ENCODE results near the gene CACNA1A.

Gene CACNA1A

GRCh38 chr19:13283871-13284270 lies 222.4 kb downstream of the CACNA1A start:
- no peak overlapping the region for H3K18ac ChIP-seq (ENCODE audit: low read length)
- H4K12ac ChIP-seq (ENCODE audit: low read depth, low read length) = no peak overlapping the region
- no peak overlapping the region for H2BK5ac ChIP-seq (ENCODE audit: low read depth, low read length, poor library complexity)
- no peak overlapping the region for H3K4me3 ChIP-seq (ENCODE audit: low read depth, low read length)
- no peak for DNase-seq
- no peaks in the 10 kb centered on the region for H3K27me3 ChIP-seq (ENCODE audit: insufficient read depth, low read length)
- no peak overlapping the region for H4K8ac ChIP-seq (ENCODE audit: low read depth, low read length)
- H3K79me2 ChIP-seq (ENCODE audit: control insufficient read depth, insufficient read depth, low read length, poor library complexity) = no peaks in the 10 kb centered on the region
- H3K14ac ChIP-seq (ENCODE audit: low read length) = no peak overlapping the region
- H2AK5ac ChIP-seq (ENCODE audit: low read length) = no peak overlapping the region
- H2AFZ ChIP-seq (ENCODE audit: insufficient read depth, low read length, poor library complexity) = no peak overlapping the region
- H3K4ac ChIP-seq (ENCODE audit: low read depth, low read length) = no peak overlapping the region
- no peak overlapping the region for H3K27ac ChIP-seq (ENCODE audit: low read depth, low read length)
- no peak overlapping the region for H3K23ac ChIP-seq (ENCODE audit: low read length)
- no peak overlapping the region for H2BK12ac ChIP-seq (ENCODE audit: low read length)
- H3K79me1 ChIP-seq (ENCODE audit: low read length) = no peaks in the 10 kb centered on the region
- WGBS (ENCODE audit: extremely low coverage, insufficient coverage, insufficient read length) = no CpG with 5 or more reads among the region's 1 CpG
- no peaks in the 10 kb centered on the region for H3K36me3 ChIP-seq (ENCODE audit: control insufficient read depth in 1 of 2, insufficient read depth in 2 of 2, low read length in 2 of 2)
- H4K91ac ChIP-seq (ENCODE audit: low read depth, low read length) = no peak overlapping the region
- H3K9ac ChIP-seq (ENCODE audit: low read length) = no peak overlapping the region
- H2BK120ac ChIP-seq (ENCODE audit: insufficient read depth, low read length, poor library complexity) = no peak overlapping the region
- H3K9me3 ChIP-seq (ENCODE audit: insufficient read depth, low read depth, low read length) = no peaks in the 10 kb centered on the region
- H3K4me2 ChIP-seq (ENCODE audit: low read length) = no peak overlapping the region
- H3K4me1 ChIP-seq (ENCODE audit: control insufficient read depth in 1 of 2, insufficient read depth in 2 of 2, low read length in 2 of 2) = no peaks in the 10 kb centered on the region

- Histone ChIP-seq H3K23ac (ENCODE audit: low read length) (no peak overlapping the region), H3K4me2 (ENCODE audit: low read length) (no peak overlapping the region)
These were observed 223.7 kb downstream of the CACNA1A start for GRCh38 chr19:13282486-13283065.

GRCh38 chr19:13281567-13282291 lies 224.6 kb downstream of the CACNA1A start:
- no peaks in the 10 kb centered on the region for H3K79me2 ChIP-seq (ENCODE audit: control insufficient read depth, insufficient read depth, low read length, poor library complexity)
- no peaks in the 10 kb centered on the region for H3K36me3 ChIP-seq (ENCODE audit: control insufficient read depth in 1 of 2, insufficient read depth in 2 of 2, low read length in 2 of 2)
- no CpG with 5 or more reads among the region's 24 CpGs for WGBS (ENCODE audit: extremely low coverage, insufficient coverage, insufficient read length)
- H3K79me1 ChIP-seq (ENCODE audit: low read length) = no peaks in the 10 kb centered on the region
- H4K8ac ChIP-seq (ENCODE audit: low read depth, low read length) = no peak overlapping the region
- no peak overlapping the region for H2AK5ac ChIP-seq (ENCODE audit: low read length)
- H3K18ac ChIP-seq (ENCODE audit: low read length) = no peak overlapping the region
- H3K27me3 ChIP-seq (ENCODE audit: insufficient read depth, low read length) = no peaks in the 10 kb centered on the region
- no peak overlapping the region for H2AFZ ChIP-seq (ENCODE audit: insufficient read depth, low read length, poor library complexity)
- H3K4ac ChIP-seq (ENCODE audit: low read depth, low read length) = no peak overlapping the region
- H3K4me1 ChIP-seq (ENCODE audit: control insufficient read depth in 1 of 2, insufficient read depth in 2 of 2, low read length in 2 of 2) = no peaks in the 10 kb centered on the region
- H2BK120ac ChIP-seq (ENCODE audit: insufficient read depth, low read length, poor library complexity) = no peak overlapping the region
- no peak overlapping the region for H3K23ac ChIP-seq (ENCODE audit: low read length)
- H3K4me2 ChIP-seq (ENCODE audit: low read length) = no peak overlapping the region
- H4K12ac ChIP-seq (ENCODE audit: low read depth, low read length) = no peak overlapping the region
- H3K4me3 ChIP-seq (ENCODE audit: low read depth, low read length) = no peak overlapping the region
- H3K27ac ChIP-seq (ENCODE audit: low read depth, low read length) = no peak overlapping the region
- H3K9ac ChIP-seq (ENCODE audit: low read length) = no peak overlapping the region
- H3K9me3 ChIP-seq (ENCODE audit: insufficient read depth, low read depth, low read length) = no peaks in the 10 kb centered on the region
- H3K14ac ChIP-seq (ENCODE audit: low read length) = no peak overlapping the region
- no peak for DNase-seq
- no peak overlapping the region for H4K91ac ChIP-seq (ENCODE audit: low read depth, low read length)
- no peak overlapping the region for H2BK12ac ChIP-seq (ENCODE audit: low read length)
- no peak overlapping the region for H2BK5ac ChIP-seq (ENCODE audit: low read depth, low read length, poor library complexity)

More at GRCh38 chr19:13282486-13283065, 223.7 kb downstream of the CACNA1A start:
- no peak overlapping the region for H2AFZ ChIP-seq (ENCODE audit: insufficient read depth, low read length, poor library complexity)
- H3K9me3 ChIP-seq (ENCODE audit: insufficient read depth, low read depth, low read length) = no peaks in the 10 kb centered on the region
- no peaks in the 10 kb centered on the region for H3K79me1 ChIP-seq (ENCODE audit: low read length)
- H2BK5ac ChIP-seq (ENCODE audit: low read depth, low read length, poor library complexity) = no peak overlapping the region
- no peaks in the 10 kb centered on the region for H3K27me3 ChIP-seq (ENCODE audit: insufficient read depth, low read length)
- H2BK12ac ChIP-seq (ENCODE audit: low read length) = no peak overlapping the region
- peak overlapping the region; percentile 2 for H3K4me3 ChIP-seq (ENCODE audit: low read depth, low read length)
- H4K91ac ChIP-seq (ENCODE audit: low read depth, low read length) = no peak overlapping the region
- H4K8ac ChIP-seq (ENCODE audit: low read depth, low read length) = no peak overlapping the region
- no peak overlapping the region for H3K4ac ChIP-seq (ENCODE audit: low read depth, low read length)
- no peak overlapping the region for H3K18ac ChIP-seq (ENCODE audit: low read length)
- no peaks in the 10 kb centered on the region for H3K4me1 ChIP-seq (ENCODE audit: control insufficient read depth in 1 of 2, insufficient read depth in 2 of 2, low read length in 2 of 2)
- no peaks in the 10 kb centered on the region for H3K36me3 ChIP-seq (ENCODE audit: control insufficient read depth in 1 of 2, insufficient read depth in 2 of 2, low read length in 2 of 2)
- H4K12ac ChIP-seq (ENCODE audit: low read depth, low read length) = no peak overlapping the region
- H3K9ac ChIP-seq (ENCODE audit: low read length) = no peak overlapping the region
- H3K14ac ChIP-seq (ENCODE audit: low read length) = no peak overlapping the region
- no peak overlapping the region for H2BK120ac ChIP-seq (ENCODE audit: insufficient read depth, low read length, poor library complexity)
- no peak overlapping the region for H3K27ac ChIP-seq (ENCODE audit: low read depth, low read length)
- no peaks in the 10 kb centered on the region for H3K79me2 ChIP-seq (ENCODE audit: control insufficient read depth, insufficient read depth, low read length, poor library complexity)
- no peak for DNase-seq
- WGBS (ENCODE audit: extremely low coverage, insufficient coverage, insufficient read length) = no CpG with 5 or more reads among the region's 8 CpGs
- H2AK5ac ChIP-seq (ENCODE audit: low read length) = no peak overlapping the region

- H2BK5ac ChIP-seq (ENCODE audit: low read depth, low read length, poor library complexity) = no peak overlapping the region
- H3K4ac ChIP-seq (ENCODE audit: low read depth, low read length) = no peak overlapping the region
- no peak overlapping the region for H4K8ac ChIP-seq (ENCODE audit: low read depth, low read length)
- DNase-seq = peak; percentile 64 to 94
- no peak overlapping the region for H4K91ac ChIP-seq (ENCODE audit: low read depth, low read length)
- H2AFZ ChIP-seq (ENCODE audit: insufficient read depth, low read length, poor library complexity) = no peak overlapping the region
- H3K9ac ChIP-seq (ENCODE audit: low read length) = no peak overlapping the region
- H2BK120ac ChIP-seq (ENCODE audit: insufficient read depth, low read length, poor library complexity) = no peak overlapping the region
- no peak overlapping the region for H2AK5ac ChIP-seq (ENCODE audit: low read length)
- no peaks in the 10 kb centered on the region for H3K4me1 ChIP-seq (ENCODE audit: control insufficient read depth in 1 of 2, insufficient read depth in 2 of 2, low read length in 2 of 2)
- no peak overlapping the region for H3K4me2 ChIP-seq (ENCODE audit: low read length)
- H3K18ac ChIP-seq (ENCODE audit: low read length) = no peak overlapping the region
- no CpG with 5 or more reads among the region's 17 CpGs for WGBS (ENCODE audit: extremely low coverage, insufficient coverage, insufficient read length)
- no peak overlapping the region for H3K23ac ChIP-seq (ENCODE audit: low read length)
- no peak overlapping the region for H4K12ac ChIP-seq (ENCODE audit: low read depth, low read length)
- no peaks in the 10 kb centered on the region for H3K79me1 ChIP-seq (ENCODE audit: low read length)
- H3K9me3 ChIP-seq (ENCODE audit: insufficient read depth, low read depth, low read length) = peaks cover 4% of the 10 kb centered on the region
- H3K79me2 ChIP-seq (ENCODE audit: control insufficient read depth, insufficient read depth, low read length, poor library complexity) = no peaks in the 10 kb centered on the region
- H3K27ac ChIP-seq (ENCODE audit: low read depth, low read length) = no peak overlapping the region
- H3K36me3 ChIP-seq (ENCODE audit: control insufficient read depth in 1 of 2, insufficient read depth in 2 of 2, low read length in 2 of 2) = no peaks in the 10 kb centered on the region
- no peaks in the 10 kb centered on the region for H3K27me3 ChIP-seq (ENCODE audit: insufficient read depth, low read length)
- no peak overlapping the region for H3K4me3 ChIP-seq (ENCODE audit: low read depth, low read length)
- H3K14ac ChIP-seq (ENCODE audit: low read length) = no peak overlapping the region
- no peak overlapping the region for H2BK12ac ChIP-seq (ENCODE audit: low read length)
These were observed 229.0 kb downstream of the CACNA1A start for GRCh38 chr19:13277104-13277809.

All from trophoblast cell (in vitro differentiated cells and primary cell).